ENCODE measurements around the gene OTUB1.
"Not testable (repeated sequence)": the region's sequence is repeated elsewhere in the genome, so short reads cannot be mapped to it uniquely, and the experiment has no call there.

Gene OTUB1

DNA sequence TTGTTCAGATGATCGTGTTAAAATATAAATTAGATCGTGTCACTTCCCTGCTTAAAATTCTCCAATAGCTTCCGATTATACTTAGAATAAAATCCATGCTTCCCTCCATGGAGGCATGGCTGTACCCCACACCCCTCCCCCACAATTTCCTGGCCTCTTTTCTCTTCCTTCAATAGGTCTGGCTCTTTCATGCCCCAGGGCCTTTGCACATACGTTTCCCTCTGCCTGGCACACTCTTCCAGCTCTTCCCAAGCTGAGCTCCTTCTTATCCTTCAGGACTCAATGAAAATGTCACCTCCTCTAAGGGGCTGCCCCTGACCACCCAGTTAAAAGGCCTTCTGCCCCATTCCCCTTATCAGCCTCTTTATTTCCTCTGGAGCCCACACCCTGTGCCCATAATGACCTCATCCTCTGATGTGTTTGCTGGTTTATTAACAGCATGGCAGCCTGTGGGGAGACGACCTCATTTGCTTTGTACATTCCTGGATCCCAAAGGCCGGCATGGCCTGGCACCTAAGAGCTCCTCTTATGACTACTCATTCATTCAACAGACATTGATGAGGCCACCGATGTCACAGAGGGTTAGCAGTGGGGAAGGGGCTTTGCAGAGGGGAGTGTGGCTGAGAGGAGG lies 40.5 kb downstream of the OTUB1 start:
- DNase-seq, result no peak

DNA sequence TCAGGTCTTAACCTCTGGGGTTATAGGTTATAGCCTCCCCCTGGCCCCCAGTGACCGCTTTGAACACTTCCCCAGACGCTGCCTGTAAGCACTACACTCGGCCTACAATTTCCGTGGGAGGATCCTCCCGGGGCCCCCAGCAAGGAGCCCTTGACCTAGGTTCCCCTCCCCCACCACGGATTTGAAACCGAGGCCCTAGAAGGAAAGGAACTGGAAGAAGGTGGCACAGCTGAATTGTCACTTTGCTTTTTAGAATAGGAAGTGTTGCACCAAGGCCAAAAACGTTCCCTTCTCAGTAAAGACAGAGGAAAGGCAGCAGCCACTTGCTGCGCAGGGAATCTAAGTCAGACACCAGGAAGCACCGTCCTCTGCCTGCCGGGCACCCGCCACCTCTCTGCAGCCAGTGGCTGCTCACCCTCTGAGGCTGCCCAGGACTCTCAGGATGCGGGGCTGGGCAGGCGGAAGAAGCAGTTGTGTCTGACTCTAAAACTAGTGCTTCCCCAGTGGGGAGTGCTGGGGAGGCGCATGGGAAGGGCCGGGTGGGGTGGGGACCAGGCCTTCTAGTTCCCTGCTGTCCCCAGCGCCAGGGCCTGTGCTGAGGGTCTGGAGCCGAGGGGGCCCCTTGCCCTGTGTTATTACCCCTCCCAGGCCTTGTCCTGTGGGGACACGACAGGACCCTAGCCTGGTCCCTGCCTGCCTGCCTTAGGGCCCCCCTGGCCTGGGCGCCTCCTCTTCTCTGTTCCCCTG lies 41.6 kb downstream of the OTUB1 start:
- no peak for DNase-seq

DNA sequence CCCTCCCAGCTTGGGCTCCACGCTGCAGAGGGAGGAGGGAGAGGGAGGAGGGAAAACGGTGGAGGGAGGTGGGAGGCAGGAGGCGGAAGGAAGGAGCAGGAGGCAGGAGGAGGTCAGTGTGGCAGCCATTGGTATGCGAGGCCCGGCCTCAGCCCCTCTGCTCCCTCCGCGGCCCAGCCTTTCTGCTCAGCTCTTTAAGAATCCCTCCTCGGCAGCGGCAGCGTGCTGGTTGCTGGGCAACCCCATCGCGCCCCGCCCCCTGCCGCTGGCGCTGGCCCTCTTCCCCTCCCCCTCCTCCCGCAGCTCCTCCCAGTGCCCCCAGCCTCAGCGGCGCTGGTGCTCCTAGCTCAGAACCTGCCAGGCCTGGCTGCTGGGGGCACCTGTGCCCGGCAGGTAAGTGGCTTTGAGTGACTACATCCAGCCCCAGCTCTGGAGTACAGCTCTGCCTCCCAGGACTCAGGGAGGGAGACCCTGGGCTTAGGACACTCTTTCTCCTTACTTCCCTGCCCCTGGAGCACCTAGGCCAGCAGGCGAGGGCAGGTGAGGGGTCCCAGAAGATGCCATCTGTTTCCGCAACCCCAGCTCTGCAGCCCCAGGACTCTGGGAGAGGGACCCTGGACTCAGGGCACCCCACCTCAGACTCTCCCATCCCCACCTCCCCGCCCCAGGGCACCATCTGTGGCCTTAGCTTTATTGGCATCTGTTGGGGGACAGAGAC lies 42.3 kb downstream of the OTUB1 start:
- peak; percentile 60 for DNase-seq

- DNase-seq, result no peak
Observed at GRCh38 chr11:64029773-64030172, 43.5 kb downstream of the OTUB1 start.

- DNase-seq, result no peak
Observed at GRCh38 chr11:64031001-64031400, 44.8 kb downstream of the OTUB1 start.

DNA sequence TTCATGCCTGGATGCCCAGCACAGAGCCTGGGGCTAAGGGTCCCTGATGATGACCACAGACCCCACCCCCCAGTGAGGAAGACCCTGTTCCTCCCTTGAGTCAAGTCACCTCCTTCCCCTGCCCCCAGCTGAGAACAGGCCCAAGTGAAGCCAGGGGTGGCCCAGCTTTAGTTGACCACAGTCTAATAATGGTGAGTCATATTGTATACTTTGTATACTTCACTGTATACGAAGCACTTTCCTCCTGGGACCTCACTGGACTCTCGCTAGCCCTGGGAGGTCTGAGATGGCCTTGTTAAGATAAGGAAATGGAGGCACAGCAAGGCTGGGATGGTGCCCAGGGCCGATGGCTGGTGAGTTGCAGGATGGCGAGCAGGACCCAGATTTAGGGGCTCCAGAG lies 45.8 kb downstream of the OTUB1 start:
- no peak for DNase-seq

GRCh38 chr11:64034411-64034811 lies 48.2 kb downstream of the OTUB1 start:
- DNase-seq, result no peak

GRCh38 chr11:64035081-64035524 lies 48.9 kb downstream of the OTUB1 start:
- no peak for DNase-seq

DNA sequence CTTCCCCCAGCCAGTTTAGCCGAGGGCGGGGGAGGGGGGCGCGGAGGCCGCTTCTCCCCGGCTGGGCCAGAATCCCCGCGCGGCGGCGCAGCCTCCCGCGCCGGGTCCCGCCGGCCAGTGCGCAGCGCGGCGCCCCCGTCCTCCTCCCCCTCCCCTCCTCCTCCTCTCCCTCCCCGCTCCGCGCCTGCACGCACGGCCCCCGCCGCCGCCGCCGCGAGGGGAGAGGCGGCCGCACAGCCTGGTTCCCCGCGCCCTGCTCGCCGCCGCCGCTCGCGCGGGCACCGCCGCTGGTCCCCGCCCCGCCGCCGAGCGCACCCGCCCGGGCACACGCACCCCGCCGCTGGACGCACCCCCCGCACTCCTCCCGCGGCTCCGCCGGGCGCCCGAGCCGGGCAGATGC lies 49.3 kb downstream of the OTUB1 start, which contains the start of gene FLRT1:
FLRT1 (plus strand) TSS at position 356 of the 400 bp plus-strand sequence. CDS start 80,337 bp downstream, outside the sequence.
- DNase-seq, result no peak

GRCh38 chr11:64036087-64037026 lies 50.1 kb downstream of the OTUB1 start:
- DNase-seq, result peak; percentile 65

- no peak for DNase-seq
Observed at GRCh38 chr11:64037027-64037634, 50.9 kb downstream of the OTUB1 start.

DNA sequence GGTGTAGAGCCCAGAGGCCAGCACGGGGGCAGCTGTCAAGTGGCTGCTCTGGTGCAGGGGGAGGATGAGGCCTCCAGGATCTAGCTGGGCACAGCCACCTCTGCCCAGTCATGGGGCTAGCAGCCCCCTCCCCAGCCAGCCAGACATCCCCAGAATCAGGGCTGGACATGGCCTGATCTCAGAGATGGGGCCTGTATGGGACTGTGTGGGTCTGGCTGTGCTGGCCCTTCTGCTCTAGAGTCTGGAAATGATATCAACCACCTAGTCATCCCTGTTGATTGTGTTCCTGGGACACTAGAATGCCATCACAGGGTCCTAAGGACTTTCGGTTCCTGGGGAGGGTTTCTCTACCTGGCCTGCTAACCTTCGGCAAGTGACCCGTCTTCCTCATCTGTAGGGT lies 52.3 kb downstream of the OTUB1 start:
- DNase-seq, result no peak

DNA sequence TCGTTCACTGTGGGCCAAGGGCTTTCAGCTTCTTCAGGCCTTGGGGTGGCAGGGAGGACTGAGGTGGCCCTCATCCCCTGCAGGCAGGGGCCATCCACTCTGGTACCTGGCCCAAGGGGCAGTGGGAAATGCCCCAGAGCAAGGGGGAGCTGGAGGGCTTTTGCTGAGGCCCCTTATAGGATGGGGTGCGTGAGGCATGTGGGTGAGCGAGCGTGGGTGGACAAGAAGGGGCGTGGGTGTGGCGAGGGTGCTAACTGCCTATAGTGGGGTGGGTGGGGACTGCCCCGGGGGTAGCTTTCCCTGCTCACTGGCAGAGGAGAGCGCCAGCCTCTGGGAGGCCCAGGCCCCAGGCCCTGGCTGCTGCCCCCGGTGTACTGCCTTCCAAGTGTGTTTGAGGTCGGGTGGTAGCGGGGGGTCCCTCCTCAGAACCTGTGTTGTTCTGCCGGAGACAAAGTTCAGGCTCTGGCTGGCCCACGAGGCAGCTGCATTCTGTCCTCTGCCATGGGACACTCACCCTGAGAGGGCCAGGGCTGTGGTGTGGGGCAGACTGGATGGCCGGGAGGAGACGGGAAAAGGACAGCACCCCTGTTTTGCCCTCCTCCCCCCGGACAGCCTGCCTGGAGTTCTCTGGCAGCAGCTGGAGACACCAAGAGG lies 52.9 kb downstream of the OTUB1 start:
- DNase-seq, result no peak

DNA sequence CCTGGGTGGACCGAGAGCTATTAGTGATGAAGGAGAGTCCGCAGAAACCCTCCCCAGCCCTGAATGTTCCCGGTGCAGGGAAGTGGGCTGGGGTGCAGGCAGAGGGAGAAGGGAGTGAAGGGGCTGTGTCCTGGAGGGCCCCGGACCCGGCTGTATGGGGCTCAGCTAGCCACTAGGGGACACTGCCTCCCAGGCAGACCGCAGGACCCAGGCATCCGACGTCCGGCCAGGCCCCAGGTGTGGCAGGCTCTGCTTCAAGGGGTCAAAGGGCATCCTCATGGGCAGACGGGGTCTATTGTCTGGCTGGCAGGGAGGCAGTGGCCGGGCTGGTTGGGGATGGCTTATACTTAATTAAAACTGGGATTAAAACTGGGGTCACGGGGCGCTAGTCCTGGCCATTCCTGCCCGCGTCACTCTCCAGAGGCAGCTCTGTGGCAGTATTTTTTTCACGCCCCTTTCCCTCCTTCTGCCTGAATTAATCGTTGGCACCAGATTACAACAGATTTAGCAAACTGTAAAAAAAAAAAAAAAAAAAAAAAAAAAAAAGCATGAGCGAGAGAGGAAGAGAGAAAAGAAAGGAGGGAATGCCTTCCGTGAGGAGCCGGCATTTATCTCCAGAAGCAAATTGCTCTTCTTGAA lies 54.6 kb downstream of the OTUB1 start:
- DNase-seq, result no peak

DNA sequence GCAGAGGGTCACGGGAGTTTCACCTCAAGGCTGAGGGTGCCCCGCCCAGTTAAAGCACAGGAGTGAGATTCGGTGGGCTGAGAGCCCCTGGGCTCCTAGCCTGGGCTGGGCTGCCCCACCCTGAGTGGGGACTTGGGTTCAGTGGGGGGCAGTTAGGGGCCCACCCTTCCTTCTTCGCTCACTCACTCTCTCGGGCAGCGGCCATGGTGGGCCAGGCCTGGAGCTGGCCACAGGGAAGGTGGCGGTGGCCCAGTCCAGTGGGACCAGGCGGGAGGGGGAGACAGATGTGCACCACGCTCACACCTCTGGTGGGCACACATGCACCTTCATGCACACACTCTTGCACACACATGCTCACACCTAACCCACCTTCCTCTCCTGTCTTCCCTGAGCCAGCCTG lies 55.6 kb downstream of the OTUB1 start:
- no peak for DNase-seq

DNA sequence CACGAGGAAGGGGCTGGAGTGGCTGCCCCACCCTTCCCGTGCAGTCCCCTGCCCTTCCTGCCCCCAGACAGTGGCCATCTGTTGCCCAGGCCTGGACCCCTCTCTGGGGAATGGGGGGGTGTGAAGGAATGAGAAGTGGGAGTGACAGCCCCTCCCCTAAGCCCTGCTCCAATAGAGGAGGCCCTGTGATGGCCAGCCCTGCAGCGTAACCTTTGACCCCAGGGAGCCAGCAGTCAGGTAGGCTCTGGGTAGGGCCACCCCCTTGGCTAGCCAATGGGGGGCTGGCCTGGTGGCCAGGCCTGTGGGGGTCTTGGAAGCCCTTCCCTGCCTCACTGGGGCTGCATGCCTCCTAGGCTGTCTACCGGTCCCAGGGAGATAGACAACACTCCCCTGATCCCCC lies 56.1 kb downstream of the OTUB1 start:
- DNase-seq, result no peak

DNA sequence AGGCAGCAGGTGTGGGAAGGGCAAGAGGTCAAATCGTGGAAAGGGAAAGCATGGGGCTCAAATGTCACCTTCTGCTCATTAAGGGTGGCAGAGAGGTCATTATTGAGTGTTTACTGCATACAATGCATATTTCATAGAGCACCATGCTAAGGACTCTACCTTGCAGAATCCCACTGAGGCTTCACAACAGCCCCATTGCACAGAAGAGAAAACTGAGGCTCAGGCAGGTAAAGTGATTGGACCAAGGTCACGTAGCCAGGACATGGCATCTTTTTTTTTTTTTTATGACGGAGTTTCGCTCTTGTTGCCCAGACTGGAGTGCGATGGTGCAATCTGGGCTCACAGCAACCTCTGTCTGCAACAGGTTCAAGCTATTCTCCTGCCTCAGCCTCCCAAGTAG lies 57.3 kb downstream of the OTUB1 start:
- no peak for DNase-seq

DNA sequence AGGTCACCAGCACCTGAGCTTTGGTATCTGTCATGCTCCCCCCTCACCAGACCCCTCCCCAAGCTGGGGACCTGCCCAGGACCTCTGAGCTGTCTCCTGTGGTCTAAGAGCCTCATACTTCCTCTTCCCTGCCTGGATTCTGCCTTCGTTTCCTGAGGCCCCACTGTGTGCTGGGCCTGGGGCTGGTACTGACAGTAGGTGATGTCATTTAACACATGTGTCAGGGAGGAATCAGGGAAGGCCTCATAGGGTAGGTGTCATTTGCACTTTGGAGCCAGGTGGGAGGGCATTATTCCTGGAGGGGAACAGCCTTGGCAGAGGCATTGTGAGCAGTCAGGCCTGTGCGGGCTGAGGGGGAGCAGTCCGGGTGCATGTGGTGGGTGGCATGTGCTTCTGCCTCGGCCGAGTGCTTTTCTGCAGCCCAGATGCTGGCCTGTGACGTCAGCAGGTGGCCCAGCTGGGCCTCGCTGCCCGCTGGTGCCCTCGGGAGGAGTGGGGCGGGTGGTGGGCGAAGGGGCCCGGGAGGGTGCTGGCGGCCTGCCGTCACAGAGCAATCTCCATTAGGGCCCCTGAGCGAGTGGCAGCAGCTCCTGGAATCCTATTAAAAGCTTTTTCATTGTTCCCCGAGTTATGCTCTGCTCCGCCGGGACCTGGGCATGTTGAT lies 58.6 kb downstream of the OTUB1 start:
- no peak for DNase-seq

GRCh38 chr11:64045700-64046099 lies 59.5 kb downstream of the OTUB1 start:
- DNase-seq, result no peak

DNA sequence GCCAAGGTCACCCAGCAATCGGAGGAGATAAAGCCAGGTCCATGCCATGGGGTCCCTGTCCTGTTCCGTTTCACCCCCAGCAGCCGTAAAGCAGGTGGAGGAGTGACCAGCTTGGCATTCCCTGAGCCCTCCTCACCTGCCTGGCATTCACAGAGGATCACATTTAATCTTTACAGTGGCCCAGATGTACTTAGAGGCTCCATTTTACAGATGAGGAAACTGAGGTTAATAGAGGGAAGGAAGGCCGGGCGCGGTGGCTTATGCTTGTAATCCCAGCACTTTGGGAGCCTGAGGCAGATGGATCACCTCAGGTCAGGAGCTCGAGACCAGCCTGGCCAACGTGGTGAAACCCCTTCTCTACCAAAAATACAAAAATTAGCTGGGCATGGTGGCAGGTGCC lies 61.1 kb downstream of the OTUB1 start:
- DNase-seq, result not testable (repeated sequence)
